Measurements from ENCODE around the gene OPTC. TPM values are rescaled to one million over a fixed set of nuclear protein-coding genes. Genes with fewer than 3 reads are reported as not detected.

The OPTC gene
- total RNA-seq, 2 donors from 2014 or later, result 0.26 to 0.42 TPM

DNA sequence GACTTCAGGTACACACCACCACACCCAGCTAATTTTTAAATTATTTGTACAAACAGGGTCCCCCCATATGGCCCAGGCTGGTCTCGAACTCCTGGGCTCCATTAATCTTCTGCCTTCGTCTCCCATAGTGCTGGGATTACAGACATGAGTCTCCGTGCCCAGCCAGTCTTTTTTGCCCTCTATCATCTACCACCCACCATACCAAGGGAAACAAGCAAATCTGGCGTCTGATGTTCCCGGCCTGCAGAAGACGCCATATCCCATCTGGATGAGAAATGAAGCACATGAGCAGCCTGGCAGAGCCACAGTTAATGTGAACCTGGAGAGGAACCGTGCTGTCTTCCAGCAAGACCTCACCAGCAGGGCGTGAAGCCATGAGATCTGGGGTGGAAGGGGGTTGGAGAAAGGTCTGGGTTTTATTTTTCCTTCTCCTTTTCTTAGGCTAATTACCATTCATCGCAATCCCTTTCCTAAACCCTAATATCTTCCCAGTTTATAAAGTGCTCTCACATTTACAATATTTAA is 20.1 kb upstream of the OPTC start:
- 83 to 93% methylated on average over 3 to 9 of the region's 9 CpGs for WGBS, 2 experiments (ENCODE audit: insufficient coverage in 1 of 2, insufficient read length in 1 of 2)
- DNase-seq, result no peak
- H3K27ac ChIP-seq (ENCODE audit: low read depth, low read length), result no peak overlapping the region
- H3K4me1 ChIP-seq (ENCODE audit: control insufficient read depth, insufficient read depth, low read length), result peaks cover 10% of the 10 kb centered on the region
- no peak for TF ChIP-seq CTCF (conservative IDR thresholded peaks at IDR 0.05)
- Mint-ChIP-seq H3K4me3 (no peak overlapping the region), H3K36me3 (ENCODE audit: low read depth) (no peaks in the 10 kb centered on the region), H3K9me3 (no peaks in the 10 kb centered on the region), H3K27ac (no peak overlapping the region), H3K27me3 (ENCODE audit: insufficient read depth) (peaks cover 6% of the 10 kb centered on the region), H3K4me1 (peaks cover 31% of the 10 kb centered on the region)
- no peaks in the 10 kb centered on the region for H3K9me3 ChIP-seq (ENCODE audit: control insufficient read depth, low read length)
- no peaks in the 10 kb centered on the region for H3K27me3 ChIP-seq (ENCODE audit: control insufficient read depth, insufficient read depth, low read length, poor library complexity, severe bottlenecking)
- no peak overlapping the region for H3K9ac ChIP-seq (ENCODE audit: extremely low read depth, low read length, poor library complexity, severe bottlenecking)
- no peaks in the 10 kb centered on the region for H3K36me3 ChIP-seq (ENCODE audit: control insufficient read depth, insufficient read depth, low read length)
- no peak overlapping the region for H3K4me3 ChIP-seq (ENCODE audit: low read length)

DNA sequence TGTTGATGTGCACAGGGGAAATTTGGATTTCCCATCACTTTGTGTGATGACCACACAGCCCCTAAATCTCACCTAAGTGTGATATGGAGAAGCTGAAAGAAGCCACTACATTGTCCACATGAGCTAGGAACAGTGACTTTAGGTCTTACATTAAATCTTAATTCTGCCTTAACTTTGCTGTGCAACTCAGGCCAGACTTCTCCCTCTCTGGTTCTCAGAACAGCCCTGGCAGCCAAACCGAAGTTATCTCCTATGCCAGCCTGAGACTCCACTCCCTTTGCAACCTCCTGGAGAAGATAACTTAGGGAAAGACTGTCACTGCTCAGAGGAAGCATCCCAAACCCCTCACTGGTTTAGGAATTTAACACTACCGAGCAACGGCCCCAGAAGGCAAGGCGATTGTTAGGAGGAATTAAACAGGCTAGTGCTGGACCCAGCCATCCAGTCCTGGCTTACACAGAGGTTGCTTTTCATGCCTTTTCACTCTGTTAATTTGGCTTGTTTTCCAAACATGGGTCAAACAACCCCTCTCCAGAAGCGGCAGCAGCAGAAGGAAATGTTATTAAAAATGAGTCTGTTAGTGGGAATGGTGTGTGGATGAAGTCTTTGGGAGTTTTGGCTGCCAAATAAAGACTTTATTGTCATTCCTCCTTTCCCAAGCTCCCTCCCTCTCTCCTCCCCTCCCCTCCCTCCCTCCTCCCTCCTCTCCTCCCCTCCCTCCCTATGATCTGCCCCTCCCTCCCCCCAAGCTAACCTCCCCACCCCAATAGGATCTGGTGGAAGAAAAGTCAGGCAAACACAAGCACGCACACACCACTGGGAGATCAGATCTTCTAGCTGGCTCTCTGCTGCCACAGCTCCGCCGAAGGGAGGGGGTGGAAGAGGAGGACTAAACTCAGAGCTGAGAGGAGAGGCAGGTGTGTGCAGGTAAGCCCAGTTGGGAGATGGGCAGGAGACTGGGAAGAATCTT is 18.7 kb upstream of the OPTC start, which contains the start of gene PRELP:
Gene PRELP (plus strand): TSS at position 795 of the 970 bp plus-strand sequence. CDS start 7,379 bp downstream, outside the sequence.
- Mint-ChIP-seq H3K27ac (peak within 1 kb of the TSS; percentile 64), H3K4me3 (peak within 1 kb of the TSS; percentile 8), H3K36me3 (ENCODE audit: low read depth) (no peaks in the 10 kb centered on the region), H3K27me3 (ENCODE audit: insufficient read depth) (peaks cover 6% of the 10 kb centered on the region), H3K4me1 (peaks cover 27% of the 10 kb centered on the region), H3K9me3 (no peaks in the 10 kb centered on the region)
- Histone ChIP-seq H3K9me3 (ENCODE audit: control insufficient read depth, low read length) (no peaks in the 10 kb centered on the region), H3K9ac (ENCODE audit: extremely low read depth, low read length, poor library complexity, severe bottlenecking) (no peak within 1 kb of the TSS), H3K36me3 (ENCODE audit: control insufficient read depth, insufficient read depth, low read length) (no peaks in the 10 kb centered on the region), H3K4me1 (ENCODE audit: control insufficient read depth, insufficient read depth, low read length) (peaks cover 6% of the 10 kb centered on the region), H3K27ac (ENCODE audit: low read depth, low read length) (no peak within 1 kb of the TSS), H3K27me3 (ENCODE audit: control insufficient read depth, insufficient read depth, low read length, poor library complexity, severe bottlenecking) (no peaks in the 10 kb centered on the region), H3K4me3 (ENCODE audit: low read length) (no peak within 1 kb of the TSS)
- peak; percentile 90 for DNase-seq
- 13 to 17% methylated on average over 3 to 8 of the region's 8 CpGs for WGBS, 2 experiments (ENCODE audit: insufficient coverage in 1 of 2, insufficient read length in 1 of 2)
- no peak for TF ChIP-seq CTCF (conservative IDR thresholded peaks at IDR 0.05)

DNA sequence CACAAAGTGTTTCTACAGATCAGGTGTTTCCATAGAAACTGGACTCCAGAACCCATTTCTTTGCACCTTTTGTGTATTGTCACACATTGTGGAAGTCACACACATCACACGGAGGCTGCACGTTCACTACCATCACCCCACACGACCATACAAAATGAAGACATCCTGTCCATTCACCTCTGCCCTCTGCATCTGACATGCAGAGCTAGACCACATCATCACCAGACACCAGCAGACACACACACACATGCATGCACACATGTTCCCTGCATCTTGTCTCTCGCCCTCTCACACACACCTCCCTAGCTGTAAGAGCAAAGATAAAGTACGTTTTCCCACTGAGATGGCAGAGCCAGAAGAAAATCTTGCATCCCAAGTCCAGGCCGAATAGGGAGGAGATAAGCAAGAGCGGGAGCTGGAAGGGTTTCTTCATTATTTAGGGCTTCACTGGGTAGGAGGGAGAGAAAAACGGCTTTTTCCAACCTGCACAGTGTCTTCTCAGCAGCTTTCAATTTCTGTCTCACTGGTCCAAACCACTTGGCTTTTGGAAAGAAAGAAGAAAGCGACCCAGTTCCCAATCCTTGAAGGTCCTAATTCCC is 17.6 kb upstream of the OPTC start:
- H3K4me1 Mint-ChIP-seq, result peaks cover 32% of the 10 kb centered on the region

More for the DNA sequence above, 17.6 kb upstream of the OPTC start:
- Histone ChIP-seq H3K9ac (ENCODE audit: extremely low read depth, low read length, poor library complexity, severe bottlenecking) (no peak overlapping the region), H3K27me3 (ENCODE audit: control insufficient read depth, insufficient read depth, low read length, poor library complexity, severe bottlenecking) (no peaks in the 10 kb centered on the region), H3K4me1 (ENCODE audit: control insufficient read depth, insufficient read depth, low read length) (peaks cover 6% of the 10 kb centered on the region), H3K9me3 (ENCODE audit: control insufficient read depth, low read length) (no peaks in the 10 kb centered on the region), H3K27ac (ENCODE audit: low read depth, low read length) (no peak overlapping the region), H3K4me3 (ENCODE audit: low read length) (no peak overlapping the region), H3K36me3 (ENCODE audit: control insufficient read depth, insufficient read depth, low read length) (no peaks in the 10 kb centered on the region)
- TF ChIP-seq CTCF (conservative IDR thresholded peaks at IDR 0.05), result no peak
- Mint-ChIP-seq H3K9me3 (no peaks in the 10 kb centered on the region), H3K27me3 (ENCODE audit: insufficient read depth) (peaks cover 6% of the 10 kb centered on the region), H3K27ac (no peak overlapping the region), H3K4me3 (peak overlapping the region; percentile 8), H3K36me3 (ENCODE audit: low read depth) (no peaks in the 10 kb centered on the region)
- WGBS, 2 experiments (ENCODE audit: insufficient coverage in 1 of 2, insufficient read length in 1 of 2), result 67 to 79% methylated on average over 6 to 9 of the region's 9 CpGs
- DNase-seq, result no peak
